GM23338 (cell line): ENCODE data around the gene TGIF2. TPM values are rescaled to one million over a fixed set of nuclear protein-coding genes. Genes with fewer than 3 reads are reported as not detected.

Source experiments
- ATAC-seq: fragments of 200-7000 bp; cut with Tn5 transposase; 3 replicates; pipeline ENCODE4 v1.9.1; 2020
- DNase-seq: peaks from one replicate; pipeline ENCODE4 v3.0.0-alpha.2; 2015; ENCODE audit warnings: low spot score
- H2AFZ ChIP-seq: fragments of 200-600 bp; sonication (generic); 2 replicates; pipeline ENCODE4 v1.8.0; 2016; ENCODE audit warnings: antibody characterized with exemption, mild to moderate bottlenecking, moderate library complexity
- H3F3A ChIP-seq: fragments of 200-600 bp; sonication (generic); replicated peaks from 2 replicates; pipeline ENCODE4 v1.8.0; 2017; ENCODE audit warnings: antibody characterized with exemption, mixed run types, low read depth
- H3K27ac ChIP-seq: fragments of 200-600 bp; sonication (generic); 2 replicates; pipeline ENCODE4 v1.6.1; 2016; ENCODE audit warnings: low read depth
- H3K27me3 ChIP-seq: fragments of 200-600 bp; sonication (generic); 2 replicates; pipeline ENCODE4 v1.8.0; 2016; ENCODE audit warnings: mild to moderate bottlenecking, mixed run types, moderate library complexity; ENCODE audit not compliant: insufficient read depth
- H3K36me3 ChIP-seq: fragments of 200-600 bp; sonication (generic); 2 replicates; pipeline ENCODE4 v1.8.0; 2016; ENCODE audit warnings: mild to moderate bottlenecking; ENCODE audit not compliant: insufficient read depth
- H3K4me1 ChIP-seq: fragments of 200-600 bp; sonication (generic); 2 replicates; pipeline ENCODE4 v1.8.0; 2016; ENCODE audit warnings: mild to moderate bottlenecking, moderate library complexity; ENCODE audit not compliant: insufficient read depth
- H3K4me2 ChIP-seq: fragments of 200-600 bp; sonication (generic); 2 replicates; pipeline ENCODE4 v1.7.1; 2017; ENCODE audit warnings: mixed run types
- H3K4me3 ChIP-seq: fragments of 200-600 bp; sonication (generic); 2 replicates; pipeline ENCODE4 v1.6.1; 2016; ENCODE audit warnings: mixed run types
- H3K79me2 ChIP-seq: fragments of 200-600 bp; sonication (generic); replicated peaks from 2 replicates; pipeline ENCODE4 v1.8.0; 2017; ENCODE audit warnings: mild to moderate bottlenecking; ENCODE audit not compliant: insufficient read depth
- H3K9me2 ChIP-seq: fragments of 200-600 bp; sonication (generic); 2 replicates; pipeline ENCODE4 v1.8.0; 2017; ENCODE audit not compliant: insufficient read depth
- H4K20me1 ChIP-seq: fragments of 200-600 bp; sonication (generic); replicated peaks from 2 replicates; pipeline ENCODE4 v1.8.0; 2017; ENCODE audit warnings: mild to moderate bottlenecking; ENCODE audit not compliant: insufficient read depth
- H3K27ac Mint-ChIP-seq: 2 replicates; pipeline ENCODE4 v1.8.0; 2020; ENCODE audit warnings: inconsistent platforms, mild to moderate bottlenecking, moderate library complexity, mixed read lengths
- H3K27me3 Mint-ChIP-seq: 3 replicates; pipeline ENCODE4 v1.8.0; 2022; ENCODE audit warnings: low read depth, mild to moderate bottlenecking, moderate library complexity, mixed read lengths, inconsistent platforms; ENCODE audit not compliant: insufficient read depth, poor library complexity
- H3K36me3 Mint-ChIP-seq: 3 replicates; pipeline ENCODE4 v1.8.0; 2021; ENCODE audit warnings: low read depth, mild to moderate bottlenecking, inconsistent platforms, moderate library complexity, mixed read lengths
- H3K4me1 Mint-ChIP-seq: 3 replicates; pipeline ENCODE4 v1.8.0; 2020; ENCODE audit warnings: mild to moderate bottlenecking, inconsistent platforms, mixed read lengths
- H3K4me3 Mint-ChIP-seq: 3 replicates; pipeline ENCODE4 v1.8.0; 2021; ENCODE audit warnings: moderate library complexity, mild to moderate bottlenecking, inconsistent platforms, mixed read lengths
- H3K9me3 Mint-ChIP-seq: 3 replicates; pipeline ENCODE4 v1.8.0; 2020; ENCODE audit warnings: moderate library complexity, mild to moderate bottlenecking, inconsistent platforms, mixed read lengths
- CREB1 ChIP-seq: fragments of 250-450 bp; sonication (Bioruptor Pico); IDR thresholded peaks from 2 replicates; pipeline ENCODE4 v1.5.0; 2020; ENCODE audit warnings: low read depth, mild to moderate bottlenecking, moderate library complexity
- ETS1 ChIP-seq: IDR thresholded peaks from 2 replicates; pipeline ENCODE4 v1.6.1; 2016; ENCODE audit warnings: antibody characterized with exemption
- EZH2 ChIP-seq: fragments of 200-600 bp; sonication (generic); IDR thresholded peaks from one replicate; pipeline ENCODE4 v1.8.0; 2017; ENCODE audit warnings: antibody characterized with exemption, mild to moderate bottlenecking, low read depth; ENCODE audit not compliant: unreplicated experiment
- EZH2phosphoT487 ChIP-seq: fragments of 200-600 bp; sonication (generic); IDR thresholded peaks from one replicate; pipeline ENCODE4 v1.8.1; 2018; ENCODE audit warnings: antibody characterized with exemption; ENCODE audit not compliant: unreplicated experiment
- JUNB ChIP-seq: IDR thresholded peaks from one replicate; pipeline ENCODE4 v1.6.1; 2016; ENCODE audit warnings: antibody characterized with exemption; ENCODE audit not compliant: unreplicated experiment
- NANOG ChIP-seq: IDR thresholded peaks from 2 replicates; pipeline ENCODE4 v1.6.1; 2016; ENCODE audit warnings: antibody characterized with exemption, borderline replicate concordance
- POLR2AphosphoS5 ChIP-seq: IDR thresholded peaks from 2 replicates; pipeline ENCODE4 v1.6.1; 2016; ENCODE audit warnings: antibody characterized with exemption, low read depth
- REST ChIP-seq: IDR thresholded peaks from one replicate; pipeline ENCODE4 v1.6.1; 2018; ENCODE audit warnings: antibody characterized with exemption; ENCODE audit not compliant: unreplicated experiment
- STAT1 ChIP-seq: IDR thresholded peaks from one replicate; pipeline ENCODE4 v1.6.1; 2016; ENCODE audit warnings: antibody characterized with exemption; ENCODE audit not compliant: unreplicated experiment
- ZNF114 ChIP-seq: fragments of 250-450 bp; sonication (Bioruptor Pico); IDR thresholded peaks from 2 replicates; pipeline ENCODE4 v1.5.0; 2020; ENCODE audit warnings: mild to moderate bottlenecking, moderate library complexity
- ZNF331 ChIP-seq: fragments of 250-450 bp; sonication (Bioruptor Pico); IDR thresholded peaks from 2 replicates; pipeline ENCODE4 v1.5.0; 2020; ENCODE audit warnings: low read depth, mild to moderate bottlenecking, moderate library complexity
- polyA plus RNA-seq: library from polyadenylated mRNA; unstranded; fragments of >200 nt; fragmentation: Nextera tagmentation; extraction: Ambion mirVana; gene quantifications from 2 replicates; pipeline ENCODE4 v1.2.1, GENCODE V29; 2016
- total RNA-seq: library from RNA; depleted of rRNA; stranded (reverse); fragments of >200 nt; shearing (Covaris generic); gene quantifications from 2 replicates; pipeline ENCODE4 v1.2.3, GENCODE V29; 2014

The TGIF2 gene
- total and polyA plus RNA-seq, 2 experiments from 2014 or later: 47.6 to 63.2 TPM

GRCh38 chr20:36585410-36586125 lies 12.2 kb downstream of the TGIF2 start:
- TF ChIP-seq EZH2phosphoT487 (no peak), POLR2AphosphoS5 (peak; percentile 37; the same call in 1 of the 2 replicates), NANOG (peak; percentile 74; the same call in 1 of the 2 replicates)
- Mint-ChIP-seq H3K36me3 (peaks cover 73% of the 10 kb centered on the region), H3K27me3 (peaks cover 9% of the 10 kb centered on the region), H3K27ac (peak overlapping the region; percentile 94), H3K4me3 (peak overlapping the region; percentile 52; the same call in 2 of the 3 replicates), H3K9me3 (peaks cover 19% of the 10 kb centered on the region), H3K4me1 (peaks cover 46% of the 10 kb centered on the region)
- H3K4me1 ChIP-seq: peaks cover 39% of the 10 kb centered on the region
- 0 out of 2 replicates have a peak, but pooled peaks cover 2% of the 10 kb centered on the region for H4K20me1 ChIP-seq
- no peaks in the 10 kb centered on the region for H3K27me3 ChIP-seq
- 0 out of 2 replicates have a peak, but pooled peaks cover 6% of the 10 kb centered on the region for H3K9me2 ChIP-seq
- H2AFZ ChIP-seq: no peak overlapping the region
- DNase-seq (peak; percentile 97), ATAC-seq (peak; percentile 89)
- H3K4me2 ChIP-seq: peak overlapping the region; percentile 55
- H3K27ac ChIP-seq: peak overlapping the region; percentile 92
- peaks cover 21% of the 10 kb centered on the region for H3K36me3 ChIP-seq
- H3K4me3 ChIP-seq: peak overlapping the region; percentile 14
- peaks cover 13% of the 10 kb centered on the region for H3K79me2 ChIP-seq
- peaks cover 28% of the 10 kb centered on the region for H3F3A ChIP-seq

DNA sequence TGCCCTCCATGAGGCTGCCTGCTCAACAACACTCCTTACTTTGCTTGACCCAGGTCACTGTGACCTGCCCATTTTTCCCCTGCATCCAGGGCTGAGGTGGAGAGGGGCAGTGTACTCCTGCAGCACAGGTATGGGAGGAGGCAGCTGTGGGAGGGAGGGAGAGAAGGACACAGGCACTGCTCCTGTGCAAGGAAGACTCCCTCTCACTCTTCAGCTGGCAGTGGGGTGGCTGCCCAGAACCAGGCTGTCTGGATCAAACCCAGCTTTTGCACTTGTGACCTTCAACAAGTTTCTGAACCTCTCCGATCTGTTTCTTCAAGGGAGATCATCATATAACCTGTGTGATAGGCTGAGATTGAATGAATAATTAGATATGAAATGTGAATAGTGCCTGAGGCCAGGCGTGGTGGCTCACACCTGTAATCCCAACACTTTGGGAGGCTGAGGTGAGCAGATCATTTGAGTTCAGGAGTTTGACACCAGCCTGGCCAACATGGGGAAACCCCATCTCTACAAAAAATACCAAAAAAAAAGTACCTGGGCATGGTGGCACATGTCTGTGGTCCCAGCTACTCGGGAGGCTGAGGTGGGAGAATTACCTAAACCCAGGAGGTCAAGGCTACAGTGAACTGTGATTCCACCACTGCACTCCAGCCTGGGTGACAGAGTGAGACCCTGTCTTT lies 14.1 kb downstream of the TGIF2 start:
- Histone ChIP-seq H3K36me3 (peaks cover 11% of the 10 kb centered on the region; the same call in 1 of the 2 replicates), H3K79me2 (peaks cover 13% of the 10 kb centered on the region), H3F3A (peaks cover 32% of the 10 kb centered on the region), H3K4me2 (0 out of 2 replicates have a peak overlapping the region, but pooled peaks have one; percentile 10), H4K20me1 (0 out of 2 replicates have a peak, but pooled peaks cover 2% of the 10 kb centered on the region), H3K4me1 (peaks cover 50% of the 10 kb centered on the region), H3K9me2 (0 out of 2 replicates have a peak, but pooled peaks cover 6% of the 10 kb centered on the region), H3K27me3 (no peaks in the 10 kb centered on the region), H3K27ac (no peak overlapping the region), H2AFZ (no peak overlapping the region), H3K4me3 (no peak overlapping the region)
- no peak for ATAC-seq
- peak overlapping the region; percentile 50; the same call in 1 of the 2 replicates for H3K27ac Mint-ChIP-seq
- H3K36me3 Mint-ChIP-seq: peaks cover 80% of the 10 kb centered on the region
- peaks cover 53% of the 10 kb centered on the region for H3K4me1 Mint-ChIP-seq
- peak overlapping the region; percentile 7; the same call in 1 of the 3 replicates for H3K4me3 Mint-ChIP-seq
- DNase-seq: no peak
- H3K9me3 Mint-ChIP-seq: peaks cover 24% of the 10 kb centered on the region
- H3K27me3 Mint-ChIP-seq: peaks cover 13% of the 10 kb centered on the region
- TF ChIP-seq EZH2 (no peak), POLR2AphosphoS5 (no peak), EZH2phosphoT487 (no peak), NANOG (no peak), CREB1 (CRISPR knock-in tag) (no peak), STAT1 (no peak), ETS1 (no peak), JUNB (no peak), ZNF114 (CRISPR knock-in tag) (no peak), REST (no peak), ZNF331 (no peak)
